HepG2 (cell line): ENCODE data around the gene NUBP2. TPM values are rescaled to one million over a fixed set of nuclear protein-coding genes. Genes with fewer than 3 reads are reported as not detected.
A peak's percentile ranks its signal among the peaks of the same experiment; 100 is the strongest.

Experiments
- BRF2 ChIP-seq: sonication (generic); formaldehyde crosslinking; IDR thresholded peaks from 2 replicates; pipeline ENCODE4 v1.8.1; 2022; ENCODE audit warnings: mild to moderate bottlenecking, missing genetic modification reagents
- HES4 ChIP-seq: sonication (generic); formaldehyde crosslinking; IDR thresholded peaks from 2 replicates; pipeline ENCODE4 v1.9.0; 2021; ENCODE audit warnings: mild to moderate bottlenecking, missing genetic modification reagents, borderline replicate concordance
- KLF6 ChIP-seq: IDR thresholded peaks from 2 replicates; pipeline ENCODE4 v1.8.0; 2016; ENCODE audit warnings: missing biosample characterization, missing genetic modification reagents
- MAFK ChIP-seq, 2 experiments: IDR thresholded peaks in 1 of 2; conservative IDR thresholded peaks in 1 of 2; 2 replicates each; pipeline ENCODE4 v1.6.1; 2011; ENCODE audit warnings: improper control_type of control experiment in 2 of 2, low read length in 2 of 2
- MAZ ChIP-seq, 2 experiments: sonication (generic) in 1 of 2; formaldehyde crosslinking in 1 of 2; IDR thresholded peaks; 2 replicates each; pipeline versions ENCODE4 v1.5.0 to v1.6.1; 2012 to 2020; ENCODE audit warnings: low read depth in 2 of 2, mild to moderate bottlenecking in 2 of 2, borderline replicate concordance in 1 of 2, improper control_type of control experiment in 1 of 2, low read length in 1 of 2, missing genetic modification reagents in 1 of 2, moderate library complexity in 1 of 2
- POLR2A ChIP-seq, 2 experiments: IDR thresholded peaks; 2 replicates each; pipeline ENCODE4 v1.6.1; 2011; ENCODE audit warnings: low read depth in 2 of 2, low read length in 2 of 2, mild to moderate bottlenecking in 1 of 2, moderate library complexity in 1 of 2; ENCODE audit not compliant: insufficient read depth in 1 of 2
- POLR2AphosphoS5 ChIP-seq: IDR thresholded peaks from 2 replicates; pipeline ENCODE4 v1.6.1; 2012; ENCODE audit warnings: low read depth, low read length
- POLR2G ChIP-seq: fragments of 200-400 bp; formaldehyde crosslinking; IDR thresholded peaks from 2 replicates; pipeline ENCODE4 v1.6.1; 2018; ENCODE audit warnings: mild to moderate bottlenecking, low read depth, low read length, moderate library complexity
- RAD21 ChIP-seq: fragments of 450-650 bp; formaldehyde crosslinking; IDR thresholded peaks from 2 replicates; pipeline ENCODE4 v1.5.0; 2020; ENCODE audit warnings: mild to moderate bottlenecking
- REST ChIP-seq, 2 experiments: IDR thresholded peaks; 2 replicates each; pipeline ENCODE4 v1.6.1; 2011 to 2012; ENCODE audit warnings: low read length in 2 of 2, borderline replicate concordance in 1 of 2, low read depth in 1 of 2, mild to moderate bottlenecking in 1 of 2, moderate library complexity in 1 of 2
- SPEN ChIP-seq: sonication (generic); formaldehyde crosslinking; IDR thresholded peaks from 2 replicates; pipeline ENCODE4 v1.5.1; 2020; ENCODE audit warnings: low read depth, mild to moderate bottlenecking, missing genetic modification reagents
- YY1 ChIP-seq: IDR thresholded peaks from 2 replicates; pipeline ENCODE4 v1.6.1; 2011; ENCODE audit warnings: low read length, low read depth, moderate library complexity, mild to moderate bottlenecking; ENCODE audit not compliant: insufficient read depth, insufficient replicate concordance
- ZBTB34 ChIP-seq: sonication (generic); formaldehyde crosslinking; IDR thresholded peaks from 2 replicates; pipeline ENCODE4 v1.8.0; 2022; ENCODE audit warnings: mild to moderate bottlenecking, missing genetic modification reagents
- ZFP91 ChIP-seq: sonication (generic); formaldehyde crosslinking; IDR thresholded peaks from 2 replicates; pipeline ENCODE4 v1.9.0; 2022; ENCODE audit warnings: missing genetic modification reagents, mild to moderate bottlenecking, borderline replicate concordance
- ZFX ChIP-seq: sonication (generic); formaldehyde crosslinking; IDR thresholded peaks from 2 replicates; pipeline ENCODE4 v1.4.0; 2020; ENCODE audit warnings: mild to moderate bottlenecking, low read depth, missing genetic modification reagents, moderate library complexity
- polyA plus RNA-seq, 8 experiments: library from polyadenylated mRNA; depleted of rRNA in 3 of 8; stranded (reverse) in 7 of 8; unstranded in 1 of 8; fragments of >200 nt; fragmentation: Illumina TruSeq in 4 of 8; extraction: Trizol in 4 of 8; gene quantifications; 2 replicates each; pipeline versions ENCODE4 v1.2.1 to v1.2.3, GENCODE V29; 2011 to 2016; ENCODE audit warnings: low read depth in 4 of 8, missing spikeins in 1 of 8, mixed read lengths in 1 of 8; ENCODE audit not compliant: insufficient read depth in 1 of 8
- total RNA-seq, 5 experiments: library from RNA; depleted of rRNA; stranded (reverse); fragments of >200 nt; fragmentation: Illumina TruSeq; extraction: Trizol; gene quantifications; 2 replicates each; pipeline ENCODE4 v1.2.3, GENCODE V29; 2016; ENCODE audit warnings: low read depth in 1 of 5
- TF ChIP-seq, protein P1 (sequence below): sonication (generic); formaldehyde crosslinking; IDR thresholded peaks from 2 replicates; pipeline ENCODE4 v1.4.0; 2020; ENCODE audit warnings: missing genetic modification reagents

The NUBP2 gene
- total and polyA plus RNA-seq, 2 of the 13 experiments (the other 11 are each of a cell fraction or from before 2014, with no cell fraction given), result 25.7 to 61.5 TPM

- no peak for TF ChIP-seq REST (IDR thresholded peaks at IDR 0.05; ENCODE audit: borderline replicate concordance in 1 of 2, low read depth in 1 of 2, low read length in 2 of 2)
- TF ChIP-seq KLF6 (CRISPR knock-in tag), result no peak
- 0 out of 2 replicates have a peak, but pooled peaks have one; percentile 28 for TF ChIP-seq RAD21 (CRISPR knock-in tag)
- no peak for TF ChIP-seq MAFK (conservative IDR thresholded peaks at IDR 0.05 in 1 of 2, IDR thresholded peaks at IDR 0.05 in 1 of 2; ENCODE audit: low read length in 2 of 2)
- no peak for TF ChIP-seq BRF2 (CRISPR knock-in tag)
- TF ChIP-seq, protein P1, sequence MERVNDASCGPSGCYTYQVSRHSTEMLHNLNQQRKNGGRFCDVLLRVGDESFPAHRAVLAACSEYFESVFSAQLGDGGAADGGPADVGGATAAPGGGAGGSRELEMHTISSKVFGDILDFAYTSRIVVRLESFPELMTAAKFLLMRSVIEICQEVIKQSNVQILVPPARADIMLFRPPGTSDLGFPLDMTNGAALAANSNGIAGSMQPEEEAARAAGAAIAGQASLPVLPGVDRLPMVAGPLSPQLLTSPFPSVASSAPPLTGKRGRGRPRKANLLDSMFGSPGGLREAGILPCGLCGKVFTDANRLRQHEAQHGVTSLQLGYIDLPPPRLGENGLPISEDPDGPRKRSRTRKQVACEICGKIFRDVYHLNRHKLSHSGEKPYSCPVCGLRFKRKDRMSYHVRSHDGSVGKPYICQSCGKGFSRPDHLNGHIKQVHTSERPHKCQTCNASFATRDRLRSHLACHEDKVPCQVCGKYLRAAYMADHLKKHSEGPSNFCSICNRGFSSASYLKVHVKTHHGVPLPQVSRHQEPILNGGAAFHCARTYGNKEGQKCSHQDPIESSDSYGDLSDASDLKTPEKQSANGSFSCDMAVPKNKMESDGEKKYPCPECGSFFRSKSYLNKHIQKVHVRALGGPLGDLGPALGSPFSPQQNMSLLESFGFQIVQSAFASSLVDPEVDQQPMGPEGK, result peak; percentile 47
- TF ChIP-seq POLR2G, result peak; percentile 41; the same call in 1 of the 2 replicates
- TF ChIP-seq POLR2A (IDR thresholded peaks at IDR 0.05; ENCODE audit: insufficient read depth in 1 of 2, low read depth in 2 of 2, low read length in 2 of 2), result peak in 1 of 2 experiments; percentile 38; a peak in 1 of 4 replicates
- TF ChIP-seq HES4 (CRISPR knock-in tag), result 0 out of 2 replicates have a peak, but pooled peaks have one; percentile 12
- TF ChIP-seq ZBTB34 (CRISPR knock-in tag), result no peak
- TF ChIP-seq YY1, result peak; percentile 77
- TF ChIP-seq SPEN (CRISPR knock-in tag), result no peak
- TF ChIP-seq ZFP91 (CRISPR knock-in tag), result peak; percentile 52; the same call in 1 of the 2 replicates
- TF ChIP-seq ZFX (CRISPR knock-in tag), result peak; percentile 45; the same call in 1 of the 2 replicates
- no peak for TF ChIP-seq MAZ (IDR thresholded peaks at IDR 0.05; ENCODE audit: borderline replicate concordance, low read depth, low read length)
- TF ChIP-seq MAZ (CRISPR knock-in tag; IDR thresholded peaks at IDR 0.05; ENCODE audit: low read depth), result peak; percentile 77
- 0 out of 2 replicates have a peak, but pooled peaks have one; percentile 16 for TF ChIP-seq POLR2AphosphoS5
These were observed 11.4 kb upstream of the NUBP2 start, which contains the start of gene NME3 (continued) for GRCh38 chr16:1771188-1771863.
